Glutamatergic neuron (in vitro differentiated cells): ENCODE results near the gene APOL4. TPM values are rescaled to one million over a fixed set of nuclear protein-coding genes. Genes with fewer than 3 reads are reported as not detected.

Experiments
- DNase-seq: peaks from one replicate; pipeline ENCODE4 v3.0.0; 2022
- H3K27ac Mint-ChIP-seq: one replicate; pipeline ENCODE4 v1.8.0; 2020; ENCODE audit warnings: mild to moderate bottlenecking, mixed read lengths, inconsistent platforms; ENCODE audit not compliant: unreplicated experiment
- H3K27me3 Mint-ChIP-seq: one replicate; pipeline ENCODE4 v1.8.0; 2020; ENCODE audit warnings: mild to moderate bottlenecking, moderate library complexity, mixed read lengths, inconsistent platforms; ENCODE audit not compliant: unreplicated experiment
- H3K36me3 Mint-ChIP-seq: one replicate; pipeline ENCODE4 v1.8.0; 2020; ENCODE audit warnings: mild to moderate bottlenecking, mixed read lengths, inconsistent platforms; ENCODE audit not compliant: unreplicated experiment
- H3K4me1 Mint-ChIP-seq: one replicate; pipeline ENCODE4 v1.8.0; 2020; ENCODE audit warnings: mild to moderate bottlenecking, low read depth, mixed read lengths, inconsistent platforms; ENCODE audit not compliant: unreplicated experiment
- H3K4me3 Mint-ChIP-seq: one replicate; pipeline ENCODE4 v1.8.0; 2020; ENCODE audit warnings: mild to moderate bottlenecking, mixed read lengths, inconsistent platforms; ENCODE audit not compliant: unreplicated experiment
- H3K9me3 Mint-ChIP-seq: one replicate; pipeline ENCODE4 v1.8.0; 2020; ENCODE audit warnings: mild to moderate bottlenecking, moderate library complexity, mixed read lengths, inconsistent platforms; ENCODE audit not compliant: unreplicated experiment
- CTCF ChIP-seq: fragments of 200-600 bp; sonication (generic); IDR thresholded peaks from one replicate; pipeline ENCODE4 v1.5.0; 2021; ENCODE audit not compliant: partially characterized antibody, unreplicated experiment
- total RNA-seq: library from RNA; stranded (reverse); fragmentation: NEBNext Ultra II Directional; extraction: Animal tissue kit (Norgen Biotek cat#: 25700); gene quantifications from one replicate; pipeline ENCODE4 v1.2.1, GENCODE V29; 2021; ENCODE audit not compliant: unreplicated experiment

Gene APOL4
- total RNA-seq, 1 donor from 2014 or later, result not detected

- Mint-ChIP-seq H3K4me3 (no peak overlapping the region), H3K27ac (no peak overlapping the region), H3K36me3 (peaks cover 7% of the 10 kb centered on the region), H3K9me3 (no peaks in the 10 kb centered on the region), H3K27me3 (peaks cover 3% of the 10 kb centered on the region), H3K4me1 (no peaks in the 10 kb centered on the region)
- no peak for TF ChIP-seq CTCF
- no peak for DNase-seq
Measured at GRCh38 chr22:36166518-36167220, 34.9 kb downstream of the APOL4 start.

GRCh38 chr22:36166086-36166485 is 35.5 kb downstream of the APOL4 start:
- Mint-ChIP-seq H3K27ac (no peak overlapping the region), H3K9me3 (no peaks in the 10 kb centered on the region), H3K4me1 (no peaks in the 10 kb centered on the region), H3K36me3 (peaks cover 7% of the 10 kb centered on the region), H3K27me3 (peaks cover 3% of the 10 kb centered on the region), H3K4me3 (no peak overlapping the region)
- no peak for TF ChIP-seq CTCF
- DNase-seq, result no peak

DNA sequence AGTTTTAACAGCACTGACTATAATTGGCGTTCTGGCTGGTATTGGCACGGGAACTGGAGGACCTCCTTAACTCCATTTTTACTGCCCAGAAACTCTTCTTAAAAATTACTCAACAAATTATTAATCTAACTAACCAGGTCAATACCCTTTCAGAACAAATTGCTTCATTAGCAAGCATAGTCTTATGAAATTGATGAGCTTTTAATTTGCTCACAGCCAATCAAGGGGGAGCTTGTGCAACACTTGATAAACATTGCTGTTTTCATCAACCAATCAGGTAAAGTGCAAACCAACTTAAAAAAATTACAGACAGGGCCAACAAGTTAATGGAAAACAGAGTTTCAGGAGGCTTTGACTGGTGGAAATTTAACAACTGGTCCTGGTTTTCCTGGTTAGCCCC is 36.5 kb downstream of the APOL4 start:
- Mint-ChIP-seq H3K27ac (no peak overlapping the region), H3K27me3 (peaks cover 3% of the 10 kb centered on the region), H3K4me3 (no peak overlapping the region), H3K36me3 (peaks cover 7% of the 10 kb centered on the region), H3K9me3 (no peaks in the 10 kb centered on the region), H3K4me1 (no peaks in the 10 kb centered on the region)
- TF ChIP-seq CTCF, result no peak
- DNase-seq, result no peak

DNA sequence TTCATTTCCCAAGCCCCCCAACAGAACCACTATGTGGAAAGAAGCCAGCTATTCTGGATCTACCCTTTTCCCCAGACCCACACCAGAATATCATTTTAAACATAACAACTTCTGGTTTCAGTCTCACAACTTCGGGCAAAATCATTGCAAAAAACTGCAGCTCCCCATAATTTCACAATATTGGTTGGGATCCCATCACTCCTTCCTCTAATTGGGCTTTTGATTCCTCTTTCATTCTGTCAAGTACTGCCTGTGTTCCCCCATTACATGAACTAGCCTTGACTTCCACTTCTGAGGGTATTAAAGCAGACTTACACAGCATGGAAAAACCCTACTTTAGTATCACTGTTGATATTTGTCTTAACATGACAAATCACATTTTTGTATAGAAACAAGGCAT is 37.0 kb downstream of the APOL4 start:
- Mint-ChIP-seq H3K4me1 (no peaks in the 10 kb centered on the region), H3K9me3 (no peaks in the 10 kb centered on the region), H3K36me3 (peaks cover 7% of the 10 kb centered on the region), H3K4me3 (no peak overlapping the region), H3K27me3 (peaks cover 6% of the 10 kb centered on the region), H3K27ac (no peak overlapping the region)
- no peak for DNase-seq
- no peak for TF ChIP-seq CTCF

DNA sequence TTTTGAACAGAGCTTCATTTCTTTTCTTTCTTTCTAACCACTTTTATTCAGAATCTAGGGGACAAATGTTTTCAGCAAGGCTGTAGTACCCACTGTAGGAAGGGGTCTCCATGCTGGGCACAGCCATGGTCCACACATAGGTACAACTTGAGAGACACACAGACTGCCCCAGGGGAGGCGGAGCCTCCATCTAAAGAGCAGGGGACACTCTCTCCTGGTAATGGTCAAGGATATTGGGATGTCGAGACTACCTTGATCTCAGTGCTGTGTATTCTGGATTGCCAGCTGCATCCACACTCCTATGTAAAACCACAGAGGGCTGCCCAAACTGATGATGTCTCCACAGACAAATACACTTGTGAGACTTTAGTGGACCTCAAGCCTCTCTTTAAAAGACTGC is 38.1 kb downstream of the APOL4 start:
- Mint-ChIP-seq H3K9me3 (no peaks in the 10 kb centered on the region), H3K36me3 (no peaks in the 10 kb centered on the region), H3K4me3 (no peak overlapping the region), H3K27ac (no peak overlapping the region), H3K27me3 (peaks cover 6% of the 10 kb centered on the region), H3K4me1 (no peaks in the 10 kb centered on the region)
- TF ChIP-seq CTCF, result no peak
- no peak for DNase-seq
